Prostate gland (tissue), 2 donors: ENCODE results near the gene DCX. TPM values are rescaled to one million over a fixed set of nuclear protein-coding genes. Genes with fewer than 3 reads are reported as not detected.

Source experiments
- DNase-seq: peaks from one replicate; pipeline ENCODE4 v3.0.0-alpha.2; 2019; ENCODE audit warnings: low spot score
- H3K27ac ChIP-seq, 2 donors: fragments of 200-600 bp; sonication (generic); 2 replicates each; pipeline ENCODE4 v1.5.1; 2017 to 2019
- H3K27me3 ChIP-seq: fragments of 200-600 bp; sonication (generic); replicated peaks from 2 replicates; pipeline ENCODE4 v1.5.1; 2019; ENCODE audit not compliant: insufficient read depth
- H3K36me3 ChIP-seq, 2 donors: fragments of 200-600 bp; sonication (generic); 1 replicate in 1 of 2; 2 replicates in 1 of 2; pipeline versions ENCODE4 v1.5.1 to v1.8.1; 2017 to 2019
- H3K4me1 ChIP-seq: fragments of 200-600 bp; sonication (generic); replicated peaks from 2 replicates; pipeline ENCODE4 v1.5.1; 2019
- H3K4me3 ChIP-seq, 2 donors: fragments of 200-600 bp; sonication (generic); 2 replicates each; pipeline ENCODE4 v1.5.1; 2017 to 2019
- H3K9me3 ChIP-seq: fragments of 200-600 bp; sonication (generic); 2 replicates; pipeline ENCODE4 v1.5.1; 2017
- CTCF ChIP-seq, 4 experiments: fragments of 200-600 bp in 2 of 4; fragments of 450-650 bp in 2 of 4; sonication (generic) in 2 of 4; IDR thresholded peaks; 1 replicate in 3 of 4; 2 replicates in 1 of 4; pipeline ENCODE4 v1.5.1; 2016 to 2019; ENCODE audit warnings: antibody characterized with exemption in 4 of 4, mild to moderate bottlenecking in 2 of 4, moderate library complexity in 2 of 4
- POLR2A ChIP-seq: fragments of 450-650 bp; IDR thresholded peaks from one replicate; pipeline ENCODE4 v1.6.1; 2016; ENCODE audit warnings: antibody characterized with exemption, mild to moderate bottlenecking
- POLR2AphosphoS5 ChIP-seq: sonication (generic); formaldehyde crosslinking; IDR thresholded peaks from one replicate; pipeline ENCODE4 v1.6.1; 2017; ENCODE audit warnings: antibody characterized with exemption
- WGBS: methylation state at CpG from one replicate; pipeline ENCODE4 v1.1.5; 2018; 5-methylcytosine and 5-hydroxymethylcytosine counted together
- intact Hi-C: fragments of 100-400 bp; cut with DNase I; formaldehyde crosslinking; loops from one replicate; pipeline ENCODE4 v1.14.2; 2022
- total RNA-seq, 2 donors: library from RNA; depleted of rRNA; stranded (reverse); fragments of >200 nt; gene quantifications; one replicate each; pipeline ENCODE4 v1.1.0, GENCODE V29; 2016

The DCX gene
- total RNA-seq, 2 donors from 2014 or later, result 0.17 TPM; not detected in 1

- H3K4me1 ChIP-seq, result no peaks in the 10 kb centered on the region
- no peaks in the 10 kb centered on the region for H3K27me3 ChIP-seq
- TF ChIP-seq CTCF (IDR thresholded peaks at IDR 0.05), result no peak
- no peak for TF ChIP-seq POLR2A
- TF ChIP-seq POLR2AphosphoS5, result no peak
- no peak overlapping the region for H3K4me3 ChIP-seq
- WGBS, result 10% methylated on average over 2 of the region's 2 CpGs
- intact Hi-C loops, result no loop called here
- no peak for DNase-seq
- no peak overlapping the region for H3K27ac ChIP-seq
- no peaks in the 10 kb centered on the region for H3K9me3 ChIP-seq
- H3K36me3 ChIP-seq, result no peaks in the 10 kb centered on the region
Observed at GRCh38 chrX:111410590-111411078, 1.4 kb downstream of the DCX start.

GRCh38 chrX:111409326-111409725 is 2.7 kb downstream of the DCX start:
- no peaks in the 10 kb centered on the region for H3K27me3 ChIP-seq
- H3K27ac ChIP-seq, result no peak overlapping the region
- H3K36me3 ChIP-seq, result no peaks in the 10 kb centered on the region
- intact Hi-C loops, result no loop called here
- no peaks in the 10 kb centered on the region for H3K9me3 ChIP-seq
- TF ChIP-seq POLR2AphosphoS5 (no peak), CTCF (IDR thresholded peaks at IDR 0.05) (no peak), POLR2A (no peak)
- no peak for DNase-seq
- 87% methylated on average over 3 of the region's 3 CpGs for WGBS
- no peaks in the 10 kb centered on the region for H3K4me1 ChIP-seq
- no peak overlapping the region for H3K4me3 ChIP-seq

GRCh38 chrX:111407948-111408347 is 4.0 kb downstream of the DCX start:
- H3K36me3 ChIP-seq, result no peaks in the 10 kb centered on the region
- no peak for DNase-seq
- H3K4me1 ChIP-seq, result no peaks in the 10 kb centered on the region
- no peak overlapping the region for H3K4me3 ChIP-seq
- no peaks in the 10 kb centered on the region for H3K9me3 ChIP-seq
- no peaks in the 10 kb centered on the region for H3K27me3 ChIP-seq
- intact Hi-C loops, result no loop called here
- no peak overlapping the region for H3K27ac ChIP-seq
- WGBS, result 30% methylated on average over 3 of the region's 3 CpGs
- TF ChIP-seq POLR2A (no peak), CTCF (IDR thresholded peaks at IDR 0.05) (no peak), POLR2AphosphoS5 (no peak)

GRCh38 chrX:111402344-111402743 is 9.6 kb downstream of the DCX start:
- no peak overlapping the region for H3K27ac ChIP-seq
- H3K4me3 ChIP-seq, result no peak overlapping the region
- TF ChIP-seq POLR2A, result no peak
- no peak for TF ChIP-seq CTCF (IDR thresholded peaks at IDR 0.05)
- TF ChIP-seq POLR2AphosphoS5, result no peak
- H3K4me1 ChIP-seq, result no peaks in the 10 kb centered on the region
- intact Hi-C loops, result no loop called here
- H3K27me3 ChIP-seq, result no peaks in the 10 kb centered on the region
- H3K36me3 ChIP-seq, result no peaks in the 10 kb centered on the region
- WGBS, result 35% methylated on average over 2 of the region's 2 CpGs
- DNase-seq, result no peak
- H3K9me3 ChIP-seq, result no peaks in the 10 kb centered on the region

GRCh38 chrX:111395149-111395548 is 16.8 kb downstream of the DCX start:
- no peaks in the 10 kb centered on the region for H3K4me1 ChIP-seq
- H3K27ac ChIP-seq, result no peak overlapping the region
- TF ChIP-seq POLR2A (no peak), POLR2AphosphoS5 (no peak), CTCF (IDR thresholded peaks at IDR 0.05) (no peak)
- no peaks in the 10 kb centered on the region for H3K27me3 ChIP-seq
- 56% methylated on average over 2 of the region's 2 CpGs for WGBS
- H3K9me3 ChIP-seq, result no peaks in the 10 kb centered on the region
- H3K36me3 ChIP-seq, result no peaks in the 10 kb centered on the region
- intact Hi-C loops, result no loop called here
- H3K4me3 ChIP-seq, result no peak overlapping the region
- DNase-seq, result no peak
